ENCODE results near the gene USP10.
A peak's percentile ranks its signal among the peaks of the same experiment; 100 is the strongest.

DNA sequence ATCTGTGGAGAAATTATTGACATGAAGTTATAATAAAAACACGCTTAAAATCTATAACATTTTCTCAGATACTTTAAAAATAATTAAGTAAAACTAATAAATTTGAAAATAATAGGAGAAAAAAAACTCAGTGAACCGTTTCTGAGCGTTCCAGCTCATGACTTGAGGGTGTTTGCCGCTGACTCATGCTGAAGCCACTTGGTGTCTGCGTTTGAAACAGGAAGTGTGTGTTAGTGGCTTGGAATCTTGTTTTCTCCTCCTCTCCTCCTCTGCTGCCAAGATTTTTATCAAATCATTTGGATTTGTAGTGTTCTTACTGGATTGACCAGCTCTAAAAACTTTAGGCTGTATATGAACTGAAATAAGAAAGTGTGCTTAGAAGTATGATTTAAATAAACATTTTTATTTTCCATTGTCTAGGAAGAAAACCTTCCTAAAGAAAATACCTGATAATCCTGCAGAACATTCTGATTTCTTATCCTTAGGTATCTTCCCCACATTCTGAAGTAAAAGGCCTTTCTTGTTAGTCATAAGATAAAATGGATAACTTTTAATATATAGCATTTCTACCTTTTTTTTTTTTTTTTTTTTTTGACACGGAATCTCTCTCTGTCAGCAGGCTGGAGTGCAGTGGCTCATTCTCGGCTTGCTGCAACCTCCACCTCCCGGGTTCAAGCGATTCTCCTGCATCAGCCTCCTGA, 30.8 kb downstream of the USP10 start:
- TF ChIP-seq POLR2A (IDR thresholded peaks at IDR 0.05) = peak in 1 of 2 donors; percentile 38
- TF ChIP-seq, protein P1, sequence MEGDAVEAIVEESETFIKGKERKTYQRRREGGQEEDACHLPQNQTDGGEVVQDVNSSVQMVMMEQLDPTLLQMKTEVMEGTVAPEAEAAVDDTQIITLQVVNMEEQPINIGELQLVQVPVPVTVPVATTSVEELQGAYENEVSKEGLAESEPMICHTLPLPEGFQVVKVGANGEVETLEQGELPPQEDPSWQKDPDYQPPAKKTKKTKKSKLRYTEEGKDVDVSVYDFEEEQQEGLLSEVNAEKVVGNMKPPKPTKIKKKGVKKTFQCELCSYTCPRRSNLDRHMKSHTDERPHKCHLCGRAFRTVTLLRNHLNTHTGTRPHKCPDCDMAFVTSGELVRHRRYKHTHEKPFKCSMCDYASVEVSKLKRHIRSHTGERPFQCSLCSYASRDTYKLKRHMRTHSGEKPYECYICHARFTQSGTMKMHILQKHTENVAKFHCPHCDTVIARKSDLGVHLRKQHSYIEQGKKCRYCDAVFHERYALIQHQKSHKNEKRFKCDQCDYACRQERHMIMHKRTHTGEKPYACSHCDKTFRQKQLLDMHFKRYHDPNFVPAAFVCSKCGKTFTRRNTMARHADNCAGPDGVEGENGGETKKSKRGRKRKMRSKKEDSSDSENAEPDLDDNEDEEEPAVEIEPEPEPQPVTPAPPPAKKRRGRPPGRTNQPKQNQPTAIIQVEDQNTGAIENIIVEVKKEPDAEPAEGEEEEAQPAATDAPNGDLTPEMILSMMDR (IDR thresholded peaks at IDR 0.05) = no peak
